Measurements from ENCODE around the gene CHRDL2.

GRCh38 chr11:74702383-74703007 is 28.7 kb downstream of the CHRDL2 start:
- peak; percentile 78 to 93 (median 92) for TF ChIP-seq CTCF (IDR thresholded peaks at IDR 0.05)
- TF ChIP-seq POLR2A (IDR thresholded peaks at IDR 0.05) = no peak
